ENCODE data around the gene TWNK. TPM values are rescaled to one million over a fixed set of nuclear protein-coding genes. Genes with fewer than 3 reads are reported as not detected.

TWNK gene
- total RNA-seq, 1 experiment from 2014 or later = 28.2 TPM

- no peak for TF ChIP-seq ELF4 (CRISPR knock-in tag; IDR thresholded peaks at IDR 0.05; ENCODE audit: low read depth)
- TF ChIP-seq FOXP1 (CRISPR knock-in tag; IDR thresholded peaks at IDR 0.05; ENCODE audit: borderline replicate concordance) = peak; percentile 92
- TF ChIP-seq FOXJ3 (CRISPR knock-in tag; IDR thresholded peaks at IDR 0.05; ENCODE audit: borderline replicate concordance) = no peak
- TF ChIP-seq ZNF512 (CRISPR knock-in tag; IDR thresholded peaks at IDR 0.05; ENCODE audit: borderline replicate concordance) = no peak
- TF ChIP-seq ZNF423 (CRISPR knock-in tag; IDR thresholded peaks at IDR 0.05) = no peak
- TF ChIP-seq MAX (CRISPR knock-in tag; IDR thresholded peaks at IDR 0.05) = peak; percentile 97
- TF ChIP-seq AFF4 (CRISPR knock-in tag; IDR thresholded peaks at IDR 0.05; ENCODE audit: borderline replicate concordance) = 0 out of 2 replicates have a peak, but pooled peaks have one; percentile 37
- TF ChIP-seq ATF1 (CRISPR knock-in tag; IDR thresholded peaks at IDR 0.05) = 0 out of 2 replicates have a peak, but pooled peaks have one; percentile 36
- TF ChIP-seq OVOL2 (CRISPR knock-in tag; IDR thresholded peaks at IDR 0.05; ENCODE audit: borderline replicate concordance) = no peak
- no peak for TF ChIP-seq ZSCAN18 (CRISPR knock-in tag; IDR thresholded peaks at IDR 0.05)
These were observed at the start of gene TWNK, which contains the start of gene MRPL43 (continued) for GRCh38 chr10:100986952-100987684.

- H3K9me3 Mint-ChIP-seq = no peaks in the 10 kb centered on the region
- H3K27ac Mint-ChIP-seq = no peak overlapping the region
- no peak for ATAC-seq
- ChIA-PET POLR2A (no interaction called here), CTCF (interaction anchor here (0.6 kb wide), 1 partner anchor 30 kb away, joined by 4 read pairs; the partner anchor contains the start of gene SEMA4G)
- no peak for DNase-seq (ENCODE audit: low spot score)
- no peaks in the 10 kb centered on the region for H3K4me1 Mint-ChIP-seq
- H3K4me3 Mint-ChIP-seq = no peak overlapping the region
- no peaks in the 10 kb centered on the region for H3K27me3 Mint-ChIP-seq (ENCODE audit: low read depth)
- peaks cover 39% of the 10 kb centered on the region for H3K36me3 Mint-ChIP-seq
- TF ChIP-seq GRHL2 (CRISPR knock-in tag; IDR thresholded peaks at IDR 0.05; ENCODE audit: insufficient replicate concordance, severe bottlenecking) (no peak), ARID4B (CRISPR knock-in tag; IDR thresholded peaks at IDR 0.05; ENCODE audit: borderline replicate concordance) (no peak), ERG (CRISPR knock-in tag; IDR thresholded peaks at IDR 0.05) (no peak), IRF1 (CRISPR knock-in tag; IDR thresholded peaks at IDR 0.05) (no peak), ATF3 (CRISPR knock-in tag; conservative IDR thresholded peaks at IDR 0.05) (no peak), CREB1 (CRISPR knock-in tag; IDR thresholded peaks at IDR 0.05) (no peak), FOXP4 (CRISPR knock-in tag; IDR thresholded peaks at IDR 0.05) (no peak), FOXP1 (CRISPR knock-in tag; IDR thresholded peaks at IDR 0.05; ENCODE audit: borderline replicate concordance) (no peak)
These were observed 47.5 kb upstream of the TWNK start for GRCh38 chr10:100939763-100940344.
